Renal cortex interstitium (tissue), 15 donors: ENCODE data around the gene WTAP. TPM values are rescaled to one million over a fixed set of nuclear protein-coding genes. Genes with fewer than 3 reads are reported as not detected.

Source experiments
- DNase-seq, 11 donors: peaks; one replicate each; pipeline ENCODE4 v3.0.0-alpha.2; 2013; ENCODE audit warnings: low read depth in 9 of 11, low spot score in 4 of 11; ENCODE audit errors: extremely low read depth in 1 of 11
- long read RNA-seq, 16 experiments: transcript quantifications; one replicate each; lab custom pipeline, GENCODE V29; 2026
- polyA plus RNA-seq, 3 donors: library from polyadenylated mRNA; unstranded; fragments of 120-200 nt; gene quantifications; one replicate each; pipeline ENCODE4 v1.2.1, GENCODE V29; 2013; ENCODE audit not compliant: insufficient read length in 3 of 3

The WTAP gene
- polyA plus RNA-seq: 100 to 1,000 TPM; 123 to 146 (median 125) TPM
- long read RNA-seq, donor 1, transcript WTAP-206 (8 exons, 2,109 nt): minor isoform, 8 of 51 reads
- long read RNA-seq, donor 1, transcript WTAP-201 (6 exons, 1,622 nt): major isoform, 23 of 51 reads
- long read RNA-seq, donor 1, partial matches to known transcripts: 15 of 51 reads
- long read RNA-seq, donor 1, other reads (novel, unspliced or antisense): 0 of 51 reads
- long read RNA-seq, donor 2, transcript WTAP-201 (6 exons, 1,622 nt): major isoform, 21 of 72 reads
- long read RNA-seq, donor 2, transcript WTAP-202 (8 exons, 3,656 nt): minor isoform, 5 of 72 reads
- long read RNA-seq, donor 2, partial matches to known transcripts: 41 of 72 reads
- long read RNA-seq, donor 2, other reads (novel, unspliced or antisense): 0 of 72 reads
- long read RNA-seq, donor 3, transcript WTAP-202 (8 exons, 3,656 nt): minor isoform, 5 of 55 reads
- long read RNA-seq, donor 3, transcript WTAP-201 (6 exons, 1,622 nt): major isoform, 20 of 55 reads
- long read RNA-seq, donor 3, transcript WTAP-206 (8 exons, 2,109 nt): minor isoform, 7 of 55 reads
- long read RNA-seq, donor 3, partial matches to known transcripts: 19 of 55 reads
- long read RNA-seq, donor 3, other reads (novel, unspliced or antisense): 0 of 55 reads
- long read RNA-seq, donor 4, transcript WTAP-201 (6 exons, 1,622 nt): major isoform, 10 of 28 reads
- long read RNA-seq, donor 4, partial matches to known transcripts: 7 of 28 reads
- long read RNA-seq, donor 4, other reads (novel, unspliced or antisense): 0 of 28 reads
- long read RNA-seq, donor 5: 0 reads
- long read RNA-seq, donor 6, transcript WTAP-201 (6 exons, 1,622 nt): major isoform, 22 of 53 reads
- long read RNA-seq, donor 6, transcript WTAP-206 (8 exons, 2,109 nt): minor isoform, 6 of 53 reads
- long read RNA-seq, donor 6, partial matches to known transcripts: 21 of 53 reads
- long read RNA-seq, donor 6, other reads (novel, unspliced or antisense): 0 of 53 reads
- long read RNA-seq, donor 7, transcript WTAP-206 (8 exons, 2,109 nt): minor isoform, 5 of 43 reads
- long read RNA-seq, donor 7, transcript WTAP-201 (6 exons, 1,622 nt): major isoform, 21 of 43 reads
- long read RNA-seq, donor 7, partial matches to known transcripts: 13 of 43 reads
- long read RNA-seq, donor 7, other reads (novel, unspliced or antisense): 0 of 43 reads
- long read RNA-seq, donor 8: 0 reads
- long read RNA-seq, donor 9, transcript WTAP-206 (8 exons, 2,109 nt): minor isoform, 6 of 36 reads
- long read RNA-seq, donor 9, transcript WTAP-202 (8 exons, 3,656 nt): minor isoform, 8 of 36 reads
- long read RNA-seq, donor 9, transcript WTAP-201 (6 exons, 1,622 nt): major isoform, 11 of 36 reads
- long read RNA-seq, donor 9, partial matches to known transcripts: 8 of 36 reads
- long read RNA-seq, donor 9, other reads (novel, unspliced or antisense): 0 of 36 reads
- long read RNA-seq, donor 10, transcript WTAP-201 (6 exons, 1,622 nt): major isoform, 11 of 38 reads
- long read RNA-seq, donor 10, partial matches to known transcripts: 16 of 38 reads
- long read RNA-seq, donor 10, other reads (novel, unspliced or antisense): 0 of 38 reads
- long read RNA-seq, donor 11, transcript WTAP-201 (6 exons, 1,622 nt): major isoform, 13 of 17 reads
- long read RNA-seq, donor 11, partial matches to known transcripts: 0 of 17 reads
- long read RNA-seq, donor 11, other reads (novel, unspliced or antisense): 0 of 17 reads
- long read RNA-seq, donor 12, partial matches to known transcripts: 68 of 74 reads
- long read RNA-seq, donor 12, other reads (novel, unspliced or antisense): 0 of 74 reads
- long read RNA-seq, donor 13: 0 reads
- long read RNA-seq, donor 14, transcript WTAP-201 (6 exons, 1,622 nt): major isoform, 18 of 75 reads
- long read RNA-seq, donor 14, partial matches to known transcripts: 53 of 75 reads
- long read RNA-seq, donor 14, other reads (novel, unspliced or antisense): 0 of 75 reads
- long read RNA-seq, donor 15, transcript WTAP-201 (6 exons, 1,622 nt): major isoform, 9 of 16 reads
- long read RNA-seq, donor 15, partial matches to known transcripts: 0 of 16 reads
- long read RNA-seq, donor 15, other reads (novel, unspliced or antisense): 0 of 16 reads
- long read RNA-seq, donor 16, transcript WTAP-201 (6 exons, 1,622 nt): major isoform, 43 of 111 reads
- long read RNA-seq, donor 16, transcript WTAP-202 (8 exons, 3,656 nt): minor isoform, 8 of 111 reads
- long read RNA-seq, donor 16, transcript WTAP-206 (8 exons, 2,109 nt): minor isoform, 17 of 111 reads
- long read RNA-seq, donor 16, partial matches to known transcripts: 38 of 111 reads
- long read RNA-seq, donor 16, other reads (novel, unspliced or antisense): 0 of 111 reads

DNA sequence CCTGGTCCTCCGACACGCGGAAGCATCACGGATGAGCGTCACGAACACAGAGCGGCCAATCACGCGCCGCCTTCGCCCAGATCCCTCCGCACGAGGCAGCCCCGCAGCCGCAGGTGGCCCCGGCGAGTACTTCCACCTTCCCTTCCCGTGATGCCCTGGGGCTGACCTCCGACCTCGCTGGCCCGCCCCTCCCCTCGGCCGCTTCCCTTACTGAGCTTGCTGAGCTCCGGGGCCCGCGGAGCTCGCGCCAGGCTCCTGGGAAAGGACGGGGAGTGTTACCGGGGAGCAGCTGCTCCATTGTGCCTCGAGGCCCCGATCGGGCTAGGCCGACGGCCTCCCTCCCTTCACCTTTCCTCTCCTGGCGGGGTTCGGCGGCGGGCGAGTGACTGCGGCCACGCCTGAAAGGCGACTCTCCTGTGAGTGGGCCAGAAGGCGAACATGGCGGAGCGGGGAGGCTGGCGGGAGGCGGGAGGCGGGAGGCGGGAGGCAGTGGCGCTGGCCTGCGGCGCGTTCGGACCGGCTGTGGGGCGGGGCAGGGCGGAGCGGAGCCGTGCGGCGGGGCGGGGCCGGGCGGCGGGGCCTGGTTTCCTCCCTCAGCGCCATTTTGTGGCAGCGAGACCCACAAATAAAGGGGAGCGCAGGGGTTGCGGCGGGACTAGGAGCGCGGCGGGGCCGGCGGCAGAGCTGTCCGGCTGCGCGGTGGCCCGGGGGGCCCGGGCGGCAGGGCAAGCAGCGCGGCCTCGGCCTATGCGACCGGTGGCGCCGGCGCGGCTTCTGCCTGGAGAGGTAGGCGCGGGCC lies at the start of gene WTAP:
WTAP (plus strand) TSS at position 589 of the 799 bp plus-strand sequence. CDS start 8,760 bp downstream, outside the sequence.
- DNase-seq: peak; percentile 84 to 94 (median 91)

DNA sequence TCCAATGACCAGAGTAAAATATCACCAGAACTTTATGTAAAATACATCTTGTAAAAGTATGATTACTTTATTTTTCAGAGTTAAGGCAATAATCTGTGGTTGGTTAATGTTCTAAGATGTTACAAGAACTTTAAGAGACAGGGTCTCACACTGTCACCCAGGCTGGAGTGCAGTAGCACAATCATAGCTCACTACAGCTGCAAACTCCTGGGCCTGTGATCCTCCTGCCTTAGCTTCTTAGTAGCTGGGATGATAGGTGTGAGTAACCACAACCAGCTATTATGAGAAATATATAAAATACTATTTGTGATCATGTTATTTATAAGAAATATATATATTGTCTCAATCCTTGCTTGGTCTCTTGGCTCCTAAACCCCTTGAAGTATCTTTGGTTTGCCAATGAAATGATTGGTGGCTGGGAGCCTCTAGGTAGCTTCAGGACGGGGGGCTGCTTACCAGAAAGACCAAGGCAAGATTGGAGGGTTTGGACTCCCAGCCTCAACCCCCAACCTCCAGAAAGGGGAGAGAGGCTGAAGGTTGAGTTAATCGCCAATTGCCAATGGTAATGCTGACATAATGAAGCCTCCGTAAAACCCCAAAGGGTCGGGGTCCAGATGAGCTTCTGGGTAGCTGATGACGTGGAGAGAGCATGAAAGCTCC lies 49.7 kb upstream of the WTAP start:
- no peak for DNase-seq

DNA sequence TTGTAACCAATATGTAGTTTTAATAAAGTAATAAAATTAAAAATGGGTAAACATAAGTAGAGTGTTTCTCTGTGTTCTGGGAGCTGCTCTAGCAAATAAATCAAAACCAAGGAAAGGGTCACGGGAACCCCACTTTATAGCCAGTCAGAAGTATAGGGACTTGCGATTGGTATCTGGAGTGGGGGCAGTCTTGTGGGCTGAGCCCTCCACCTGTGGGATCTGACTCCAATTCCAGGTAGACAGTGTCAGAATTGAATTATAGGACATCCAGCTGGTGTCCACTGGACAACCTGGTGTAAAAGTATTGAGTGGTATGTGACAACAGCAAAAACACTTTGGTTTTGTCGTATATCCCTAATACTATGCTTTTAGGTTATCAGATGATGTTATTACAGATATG lies 48.7 kb upstream of the WTAP start:
- DNase-seq: no peak

DNA sequence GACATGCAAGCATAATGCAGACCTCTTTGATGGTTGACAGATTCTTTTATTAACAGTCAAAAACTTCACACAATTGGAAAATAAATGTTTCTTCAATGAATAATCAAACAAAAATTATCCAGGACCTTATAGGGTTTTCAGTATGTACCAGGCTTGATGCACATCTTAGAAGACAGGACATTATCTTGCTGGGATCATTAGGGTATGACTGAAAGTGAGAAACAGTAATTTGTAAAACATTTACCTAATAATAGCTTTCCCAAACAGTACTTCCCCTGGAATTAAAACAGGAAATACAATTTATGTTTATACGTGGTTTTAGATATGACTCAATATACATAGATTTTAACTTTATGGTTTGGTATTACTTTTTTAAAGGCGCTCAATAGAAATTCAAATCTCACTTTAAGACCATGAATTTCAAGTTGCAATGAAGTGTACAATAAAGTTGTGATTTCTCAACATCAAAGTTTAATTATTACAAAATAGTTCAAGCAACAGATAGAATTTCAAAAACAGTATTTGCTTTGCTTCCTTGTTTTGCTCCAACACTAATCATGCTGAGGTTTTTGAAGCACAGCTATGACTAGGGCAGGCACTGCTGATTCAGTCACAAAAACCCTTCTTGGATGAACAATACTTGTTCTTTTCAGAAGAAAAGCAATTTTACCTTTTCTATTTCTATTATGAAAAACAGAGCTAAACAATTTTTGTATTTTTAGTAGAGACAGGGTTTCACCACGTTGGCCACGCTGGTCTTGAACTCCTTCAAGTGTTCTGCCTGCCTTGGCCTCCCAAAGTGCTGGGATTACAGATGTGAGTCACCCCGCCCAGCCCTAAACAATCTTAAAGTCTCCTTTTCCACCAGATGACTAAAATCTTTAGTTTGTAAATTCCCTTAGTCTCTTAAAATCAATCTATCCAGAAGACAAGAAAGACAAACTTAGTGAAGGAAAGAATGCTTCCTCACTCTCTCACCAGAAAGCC lies 47.9 kb upstream of the WTAP start:
- DNase-seq: no peak

DNA sequence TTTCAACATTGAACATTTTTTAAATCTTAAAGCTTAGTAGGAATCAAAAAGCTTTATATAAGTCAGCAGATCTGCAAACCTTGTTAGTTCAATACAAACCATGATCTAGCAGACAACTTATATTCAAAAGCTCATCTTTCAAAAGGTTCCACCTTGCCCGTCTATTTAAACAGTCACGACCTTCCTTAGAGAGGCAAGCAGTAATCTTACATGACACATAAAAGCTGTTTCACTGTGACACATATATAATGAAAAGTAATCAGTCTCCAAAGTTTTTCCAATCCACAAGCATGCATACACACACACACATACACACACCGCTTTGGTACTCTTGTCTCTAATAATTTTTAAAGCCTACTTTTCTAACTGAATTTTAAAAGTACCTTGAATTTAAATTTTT lies 47.2 kb upstream of the WTAP start:
- no peak for DNase-seq

DNA sequence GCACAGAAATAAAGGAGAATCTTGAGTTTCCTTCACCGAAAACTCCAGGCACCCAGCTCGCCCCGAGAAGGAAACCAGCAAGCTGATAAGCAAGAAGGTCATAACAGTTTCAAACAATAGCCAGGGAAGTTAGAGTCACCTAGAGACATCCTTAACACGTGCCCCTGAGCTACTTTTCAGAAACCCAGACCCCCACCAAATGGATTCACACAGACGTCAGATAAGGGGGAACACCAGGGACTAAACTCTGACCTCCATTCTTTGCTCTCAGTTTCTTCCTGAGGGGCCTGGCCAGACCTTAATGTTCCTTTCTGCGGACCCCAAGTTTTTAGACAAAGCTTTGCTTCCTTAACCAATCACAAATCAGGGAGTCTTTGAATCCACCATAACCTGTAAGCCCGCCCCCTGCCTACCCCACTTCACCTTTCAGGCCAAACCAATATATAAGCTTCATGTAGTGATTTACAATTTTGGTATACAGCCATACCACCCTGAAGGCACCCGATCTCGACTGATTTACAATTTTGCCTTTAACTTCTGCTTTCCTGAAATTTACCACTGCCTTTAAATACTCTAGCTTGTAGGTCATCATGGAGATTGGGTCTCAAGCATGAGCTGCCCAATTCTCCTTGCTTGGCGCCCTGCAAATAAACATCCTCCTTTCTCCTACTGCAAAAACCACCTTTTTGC lies 46.0 kb upstream of the WTAP start:
- DNase-seq: no peak

DNA sequence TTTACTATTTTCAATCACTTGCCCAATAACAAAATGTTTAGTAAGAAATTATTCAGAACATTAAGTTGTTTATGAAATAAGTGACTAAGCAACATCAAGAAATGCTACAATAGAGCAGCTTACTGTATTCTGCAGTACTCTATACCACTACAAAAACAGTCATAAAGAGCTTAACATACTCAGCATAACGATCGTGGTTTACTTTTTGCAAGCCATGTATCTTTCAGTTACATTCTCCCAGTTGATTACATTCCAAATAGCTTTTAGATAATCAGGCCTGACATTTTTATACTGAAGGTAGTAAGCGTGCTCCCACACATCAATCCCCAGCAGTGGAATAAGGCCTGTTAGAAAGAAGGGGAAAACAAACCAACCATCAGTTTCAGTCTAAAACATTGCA lies 45.0 kb upstream of the WTAP start:
- DNase-seq: no peak

DNA sequence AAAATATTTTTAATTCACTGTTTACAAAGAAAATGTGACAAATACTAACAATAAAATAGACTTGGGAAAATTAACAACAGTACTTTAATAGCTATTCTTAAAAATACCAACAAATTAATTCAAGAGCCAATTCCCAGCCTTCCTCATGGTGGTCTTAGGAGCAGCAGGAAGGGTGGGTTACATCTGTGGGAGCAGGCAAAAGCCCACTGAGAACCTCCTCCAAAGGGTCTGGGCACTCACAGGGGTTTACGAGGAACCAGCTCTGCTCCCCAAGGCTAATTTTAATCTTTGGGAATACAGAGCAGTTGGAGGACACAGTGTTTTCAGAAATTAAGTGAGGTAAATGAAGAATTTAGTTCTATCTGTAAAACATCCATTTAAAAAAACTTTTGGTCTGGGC lies 44.5 kb upstream of the WTAP start:
- no peak for DNase-seq

DNA sequence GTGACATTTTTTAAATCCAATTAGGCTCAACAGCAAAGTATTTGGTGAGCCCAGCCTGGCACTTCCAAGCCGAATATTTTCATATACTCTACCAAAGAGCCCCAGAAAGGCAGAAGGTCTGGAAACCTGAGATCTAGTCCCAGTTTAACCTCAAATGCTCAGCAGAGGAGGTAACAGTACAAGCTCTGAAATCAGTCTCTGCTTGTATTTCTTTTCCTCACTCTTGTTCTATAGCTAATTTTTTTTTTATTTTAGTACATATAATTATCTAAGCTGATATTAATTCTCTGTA lies 43.3 kb upstream of the WTAP start:
- no peak for DNase-seq

DNA sequence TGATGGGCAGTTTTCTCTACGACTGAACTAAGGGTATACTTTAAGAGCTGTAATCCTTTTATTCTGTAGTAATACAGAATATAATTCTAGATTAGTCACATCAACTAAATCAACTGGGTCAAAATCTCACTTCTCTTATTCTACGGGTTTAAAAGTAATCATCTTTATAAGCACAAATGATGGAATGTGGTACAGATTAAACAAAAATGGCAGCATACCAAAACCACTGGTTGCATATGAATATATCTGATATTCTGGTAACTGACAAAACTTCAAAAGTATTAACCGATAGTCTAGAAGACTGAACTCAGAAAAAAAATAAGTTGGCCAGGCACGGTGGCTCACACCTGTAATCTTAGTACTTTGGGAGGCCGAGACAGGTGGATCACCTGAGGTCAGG lies 41.3 kb upstream of the WTAP start:
- DNase-seq: no peak

DNA sequence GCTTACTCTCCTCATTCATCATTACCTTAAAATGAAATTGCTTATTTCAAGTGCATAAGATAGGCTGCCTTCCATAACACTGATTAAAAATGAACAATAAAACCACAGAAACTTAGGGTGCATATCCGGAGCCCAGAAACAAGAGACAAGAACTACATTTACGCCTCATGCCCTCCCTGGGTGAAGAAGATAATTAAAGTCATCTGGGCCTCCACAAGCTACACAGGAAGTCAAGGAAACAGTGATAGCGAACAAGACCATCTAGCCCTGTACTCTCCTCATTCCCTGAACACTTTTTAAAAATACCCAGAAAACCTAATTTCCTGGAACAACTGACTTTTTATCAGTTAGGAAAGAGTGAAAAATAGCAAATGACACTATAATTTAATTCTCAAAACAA lies 40.6 kb upstream of the WTAP start:
- no peak for DNase-seq

DNA sequence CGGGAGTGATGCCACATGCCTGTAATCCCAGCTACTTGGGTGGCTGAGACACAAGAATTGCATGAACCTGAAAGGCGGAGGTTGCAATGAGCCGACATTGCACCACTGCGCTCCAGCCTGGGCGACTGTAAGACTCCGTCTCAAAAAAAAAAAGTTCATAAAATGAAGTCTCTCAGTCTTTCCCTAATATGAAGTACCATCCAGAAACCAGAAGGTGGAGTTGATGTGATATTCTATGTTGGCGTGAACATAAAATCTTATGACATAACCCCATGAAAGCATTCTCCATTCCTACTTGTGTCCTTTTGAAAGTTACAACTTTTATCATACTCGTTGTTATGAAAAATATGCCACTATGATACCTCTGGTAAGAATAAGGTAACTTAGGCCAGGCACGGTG lies 40.0 kb upstream of the WTAP start:
- DNase-seq: no peak

DNA sequence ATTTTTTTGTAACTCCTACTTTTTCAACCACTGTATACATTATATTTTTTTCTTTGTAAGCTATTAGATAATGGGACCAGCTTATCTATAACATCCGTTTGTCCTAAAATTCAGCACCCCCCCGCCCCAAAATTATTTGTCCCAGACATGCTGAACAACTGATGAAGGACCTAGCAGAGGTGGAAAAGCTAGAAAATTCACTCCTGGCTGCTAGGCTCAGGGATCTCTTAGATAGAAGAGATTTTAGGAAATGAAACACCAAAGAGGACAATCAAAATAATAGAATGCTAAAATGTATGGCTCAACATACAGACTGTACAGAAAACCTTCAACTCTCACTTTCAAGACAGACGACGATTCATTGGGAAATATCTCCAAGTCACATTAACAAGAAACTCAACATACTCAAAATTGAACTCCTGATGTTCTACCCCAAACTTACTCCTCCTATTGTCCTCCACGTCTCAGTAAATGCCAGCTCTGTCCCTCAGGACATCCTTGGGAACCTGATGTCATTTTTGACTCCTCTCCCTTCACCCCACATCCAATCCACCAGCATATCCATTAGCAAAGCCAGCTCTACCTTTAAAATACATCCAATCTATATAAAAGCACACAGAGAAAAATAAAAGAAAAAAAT lies 38.9 kb upstream of the WTAP start:
- DNase-seq: no peak

DNA sequence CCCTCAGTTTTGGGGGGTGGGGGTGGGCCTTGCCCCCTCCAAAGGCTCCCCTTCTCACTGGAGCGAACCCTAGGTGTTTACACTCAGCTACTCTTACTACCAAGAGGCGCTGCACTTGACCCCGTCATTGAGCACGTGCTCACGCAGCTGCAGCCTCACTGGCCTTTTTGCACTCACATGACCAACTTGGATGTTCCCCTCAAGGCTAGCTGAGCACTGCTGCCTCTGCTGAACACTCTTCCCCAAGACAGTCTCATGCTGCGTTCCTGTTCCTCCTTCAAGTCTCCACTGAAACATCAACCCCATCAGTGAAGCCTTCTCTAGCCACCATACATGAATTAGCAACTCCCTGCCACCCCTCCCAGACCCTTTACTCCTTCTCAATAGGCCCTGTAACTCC lies 38.3 kb upstream of the WTAP start:
- no peak for DNase-seq
